Breast epithelium (tissue), 3 donors: ENCODE data around the gene CLASP1.
"Not testable (repeated sequence)": the region's sequence is repeated elsewhere in the genome, so short reads cannot be mapped to it uniquely, and the experiment has no call there.

Experiments used
- CTCF ChIP-seq, 3 donors: fragments of 450-650 bp; IDR thresholded peaks; one replicate each; pipeline ENCODE4 v1.5.1; 2016 to 2017; ENCODE audit warnings: antibody characterized with exemption in 3 of 3, mild to moderate bottlenecking in 3 of 3, moderate library complexity in 3 of 3
- POLR2AphosphoS5 ChIP-seq, 3 donors: sonication (generic); formaldehyde crosslinking; IDR thresholded peaks; one replicate each; pipeline ENCODE4 v1.6.1; 2017; ENCODE audit warnings: antibody characterized with exemption in 3 of 3

- TF ChIP-seq POLR2AphosphoS5, CTCF (IDR thresholded peaks at IDR 0.05): not testable (repeated sequence)
Observed at GRCh38 chr2:121374412-121375075, 274.7 kb downstream of the CLASP1 start.
